ENCODE results near the gene KCNH6.

GRCh38 chr17:63515426-63515825 is 7.7 kb upstream of the KCNH6 start:
- TF ChIP-seq RARB (CRISPR knock-in tag; IDR thresholded peaks at IDR 0.05) (no peak), ZFP30 (CRISPR knock-in tag; IDR thresholded peaks at IDR 0.05) (no peak), ARNTL (CRISPR knock-in tag; IDR thresholded peaks at IDR 0.05; ENCODE audit: borderline replicate concordance, low read depth) (no peak), TCF4 (CRISPR knock-in tag; IDR thresholded peaks at IDR 0.05; ENCODE audit: borderline replicate concordance) (no peak), PATZ1 (CRISPR knock-in tag; IDR thresholded peaks at IDR 0.05; ENCODE audit: borderline replicate concordance) (no peak), ZNF565 (CRISPR knock-in tag; conservative IDR thresholded peaks at IDR 0.05; ENCODE audit: low read depth) (no peak), ZFP3 (CRISPR knock-in tag; IDR thresholded peaks at IDR 0.05) (no peak), POU6F1 (CRISPR knock-in tag; IDR thresholded peaks at IDR 0.05; ENCODE audit: borderline replicate concordance, low read depth) (no peak), OSR1 (CRISPR knock-in tag; IDR thresholded peaks at IDR 0.05) (no peak), CSRNP3 (CRISPR knock-in tag; IDR thresholded peaks at IDR 0.05) (no peak), PPARA (CRISPR knock-in tag; IDR thresholded peaks at IDR 0.05; ENCODE audit: borderline replicate concordance) (no peak), CSDC2 (CRISPR knock-in tag; IDR thresholded peaks at IDR 0.05) (no peak)
- TF ChIP-seq, protein P1, sequence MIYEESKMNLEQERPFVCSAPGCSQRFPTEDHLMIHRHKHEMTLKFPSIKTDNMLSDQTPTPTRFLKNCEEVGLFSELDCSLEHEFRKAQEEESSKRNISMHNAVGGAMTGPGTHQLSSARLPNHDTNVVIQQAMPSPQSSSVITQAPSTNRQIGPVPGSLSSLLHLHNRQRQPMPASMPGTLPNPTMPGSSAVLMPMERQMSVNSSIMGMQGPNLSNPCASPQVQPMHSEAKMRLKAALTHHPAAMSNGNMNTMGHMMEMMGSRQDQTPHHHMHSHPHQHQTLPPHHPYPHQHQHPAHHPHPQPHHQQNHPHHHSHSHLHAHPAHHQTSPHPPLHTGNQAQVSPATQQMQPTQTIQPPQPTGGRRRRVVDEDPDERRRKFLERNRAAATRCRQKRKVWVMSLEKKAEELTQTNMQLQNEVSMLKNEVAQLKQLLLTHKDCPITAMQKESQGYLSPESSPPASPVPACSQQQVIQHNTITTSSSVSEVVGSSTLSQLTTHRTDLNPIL (CRISPR knock-in tag; IDR thresholded peaks at IDR 0.05; ENCODE audit: low read depth): no peak
- TF ChIP-seq, protein P2, sequence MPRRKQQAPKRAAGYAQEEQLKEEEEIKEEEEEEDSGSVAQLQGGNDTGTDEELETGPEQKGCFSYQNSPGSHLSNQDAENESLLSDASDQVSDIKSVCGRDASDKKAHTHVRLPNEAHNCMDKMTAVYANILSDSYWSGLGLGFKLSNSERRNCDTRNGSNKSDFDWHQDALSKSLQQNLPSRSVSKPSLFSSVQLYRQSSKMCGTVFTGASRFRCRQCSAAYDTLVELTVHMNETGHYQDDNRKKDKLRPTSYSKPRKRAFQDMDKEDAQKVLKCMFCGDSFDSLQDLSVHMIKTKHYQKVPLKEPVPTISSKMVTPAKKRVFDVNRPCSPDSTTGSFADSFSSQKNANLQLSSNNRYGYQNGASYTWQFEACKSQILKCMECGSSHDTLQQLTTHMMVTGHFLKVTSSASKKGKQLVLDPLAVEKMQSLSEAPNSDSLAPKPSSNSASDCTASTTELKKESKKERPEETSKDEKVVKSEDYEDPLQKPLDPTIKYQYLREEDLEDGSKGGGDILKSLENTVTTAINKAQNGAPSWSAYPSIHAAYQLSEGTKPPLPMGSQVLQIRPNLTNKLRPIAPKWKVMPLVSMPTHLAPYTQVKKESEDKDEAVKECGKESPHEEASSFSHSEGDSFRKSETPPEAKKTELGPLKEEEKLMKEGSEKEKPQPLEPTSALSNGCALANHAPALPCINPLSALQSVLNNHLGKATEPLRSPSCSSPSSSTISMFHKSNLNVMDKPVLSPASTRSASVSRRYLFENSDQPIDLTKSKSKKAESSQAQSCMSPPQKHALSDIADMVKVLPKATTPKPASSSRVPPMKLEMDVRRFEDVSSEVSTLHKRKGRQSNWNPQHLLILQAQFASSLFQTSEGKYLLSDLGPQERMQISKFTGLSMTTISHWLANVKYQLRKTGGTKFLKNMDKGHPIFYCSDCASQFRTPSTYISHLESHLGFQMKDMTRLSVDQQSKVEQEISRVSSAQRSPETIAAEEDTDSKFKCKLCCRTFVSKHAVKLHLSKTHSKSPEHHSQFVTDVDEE (CRISPR knock-in tag; IDR thresholded peaks at IDR 0.05): no peak

All from SK-N-SH treated with all-trans-retinoic acid at 6 μM for 48 hours (cell line).